HepG2 (cell line): Measurements from ENCODE around the gene TRPC1. TPM values are rescaled to one million over a fixed set of nuclear protein-coding genes. Genes with fewer than 3 reads are reported as not detected.

ENCODE experiments used
- ATAC-seq: fragments of 200-7000 bp; cut with Tn5 transposase; 3 replicates; pipeline ENCODE4 v1.9.1; 2020; ENCODE audit warnings: mild to moderate bottlenecking, moderate library complexity
- BruUV-seq: library from RNA; stranded (reverse); fragments of 400-500 nt; replicated peaks from 2 replicates; lab custom pipeline; 2021; lab: Mats Ljungman, UMichigan
- CTCF ChIA-PET: fragments of 300-600 bp; formaldehyde crosslinking; extraction: SDS; loops from one replicate; lab custom pipeline; 2021; ENCODE audit warnings: low total read pairs, inconsistent platforms, low intra/inter-chr PET ratio; lab: Yijun Ruan, JAX
- POLR2A ChIA-PET: fragments of 350-600 bp; sonication (Branson Sonifier 250); formaldehyde crosslinking; loops from one replicate; lab custom pipeline; 2020; ENCODE audit warnings: antibody characterized with exemption, inconsistent platforms; lab: Yijun Ruan, JAX
- DNase-seq: peaks from one replicate; pipeline ENCODE4 v3.0.0-alpha.2; 2015; ENCODE audit warnings: low spot score
- FAIRE-seq: peaks from 3 replicates; lab custom pipeline; 2011; peaks lifted over from hg19 to GRCh38; lab: Jason Lieb, UNC
- H2AFZ ChIP-seq: one replicate; pipeline ENCODE4 v1.6.1; 2011; ENCODE audit warnings: low read length, inconsistent platforms
- H3K27ac ChIP-seq: fragments of 300-600 bp; 3 replicates; pipeline ENCODE4 v1.8.0; 2011; ENCODE audit warnings: mixed run types, mild to moderate bottlenecking, mixed read lengths, low read length, inconsistent platforms; ENCODE audit not compliant: insufficient read depth; ENCODE audit errors: extremely low read length
- H3K27me3 ChIP-seq, 2 experiments: fragments of 200-600 bp in 1 of 2; 2 replicates in 1 of 2; 3 replicates in 1 of 2; pipeline versions ENCODE4 v1.6.0 to v1.8.0; 2011; ENCODE audit warnings: low read length in 2 of 2, mild to moderate bottlenecking in 2 of 2, moderate library complexity in 2 of 2, inconsistent platforms in 1 of 2; ENCODE audit not compliant: insufficient read depth in 2 of 2, control insufficient read depth in 1 of 2
- H3K36me3 ChIP-seq, 2 experiments: fragments of 200-600 bp in 1 of 2; replicated peaks in 1 of 2; 2 replicates in 1 of 2; 3 replicates in 1 of 2; pipeline versions ENCODE4 v1.5.1 to v1.8.0; 2011; ENCODE audit warnings: low read length in 2 of 2, inconsistent platforms in 1 of 2; ENCODE audit not compliant: insufficient read depth in 2 of 2, control insufficient read depth in 1 of 2
- H3K4me1 ChIP-seq: 2 replicates; pipeline ENCODE4 v1.5.1; 2012; ENCODE audit warnings: low read length, inconsistent platforms; ENCODE audit not compliant: insufficient read depth
- H3K4me2 ChIP-seq: 2 replicates; pipeline ENCODE4 v1.6.0; 2011; ENCODE audit warnings: low read depth, low read length, inconsistent platforms
- H3K4me3 ChIP-seq, 3 experiments: fragments of 200-600 bp in 1 of 3; sonication (generic), shearing (Covaris generic) in 1 of 3; replicated peaks in 1 of 3; 2 replicates each; pipeline ENCODE4 v1.5.1; 2011 to 2016; ENCODE audit warnings: low read length in 3 of 3, inconsistent platforms in 2 of 3, low read depth in 2 of 3, mild to moderate bottlenecking in 2 of 3, control low read depth in 1 of 3, mixed read lengths in 1 of 3; ENCODE audit not compliant: insufficient read depth in 1 of 3
- H3K79me2 ChIP-seq: one replicate; pipeline ENCODE4 v1.6.1; 2011; ENCODE audit warnings: low read length, inconsistent platforms; ENCODE audit not compliant: insufficient read depth
- H3K9ac ChIP-seq: 2 replicates; pipeline ENCODE4 v1.6.0; 2011; ENCODE audit warnings: mild to moderate bottlenecking, low read depth, low read length, inconsistent platforms; ENCODE audit not compliant: insufficient read depth
- H3K9me3 ChIP-seq: 2 replicates; pipeline ENCODE4 v1.5.1; 2012; ENCODE audit warnings: mild to moderate bottlenecking, low read length
- H4K20me1 ChIP-seq: 2 replicates; pipeline ENCODE4 v1.6.0; 2011; ENCODE audit warnings: inconsistent platforms, mild to moderate bottlenecking, low read length, moderate library complexity; ENCODE audit not compliant: insufficient read depth
- AHR ChIP-seq: IDR thresholded peaks from 2 replicates; pipeline ENCODE4 v1.6.1; 2018; ENCODE audit warnings: missing genetic modification reagents, missing compliant biosample characterization
- ASH2L ChIP-seq: fragments of 300-600, 200-600 bp; sonication (generic); IDR thresholded peaks from 2 replicates; pipeline ENCODE4 v1.7.0; 2017; ENCODE audit warnings: low read depth, mild to moderate bottlenecking, moderate library complexity, mixed read lengths, low read length; ENCODE audit not compliant: insufficient read length
- ATF1 ChIP-seq: IDR thresholded peaks from 2 replicates; pipeline ENCODE4 v1.6.1; 2016; ENCODE audit warnings: mild to moderate bottlenecking, control low read depth
- DNMT1 ChIP-seq: sonication (generic); formaldehyde crosslinking; IDR thresholded peaks from 2 replicates; pipeline ENCODE4 v1.5.1; 2020; ENCODE audit warnings: mild to moderate bottlenecking, missing genetic modification reagents
- MIER2 ChIP-seq: IDR thresholded peaks from 2 replicates; pipeline ENCODE4 v1.6.1; 2016; ENCODE audit warnings: missing biosample characterization, missing genetic modification reagents
- NFYB ChIP-seq: sonication (generic); formaldehyde crosslinking; IDR thresholded peaks from 2 replicates; pipeline ENCODE4 v1.4.0; 2020; ENCODE audit warnings: missing genetic modification reagents
- RORA ChIP-seq: sonication (generic); formaldehyde crosslinking; IDR thresholded peaks from 2 replicates; pipeline ENCODE4 v1.5.0; 2020; ENCODE audit warnings: mild to moderate bottlenecking, missing genetic modification reagents, moderate library complexity
- SIX1 ChIP-seq: sonication (generic); formaldehyde crosslinking; IDR thresholded peaks from 2 replicates; pipeline ENCODE4 v1.4.0; 2020; ENCODE audit warnings: missing genetic modification reagents, borderline replicate concordance
- SNAI1 ChIP-seq: sonication (generic); formaldehyde crosslinking; IDR thresholded peaks from 2 replicates; pipeline ENCODE4 v1.5.0; 2020; ENCODE audit warnings: mild to moderate bottlenecking, missing genetic modification reagents, borderline replicate concordance
- TRIM24 ChIP-seq: sonication (generic); formaldehyde crosslinking; IDR thresholded peaks from 2 replicates; pipeline ENCODE4 v1.8.0; 2022; ENCODE audit warnings: mild to moderate bottlenecking, missing genetic modification reagents
- ZFYVE20 ChIP-seq: sonication (generic); formaldehyde crosslinking; IDR thresholded peaks from 2 replicates; pipeline ENCODE4 v1.8.0; 2023; ENCODE audit warnings: low read depth, mild to moderate bottlenecking, moderate library complexity, missing genetic modification reagents, borderline replicate concordance
- ZNF792 ChIP-seq: IDR thresholded peaks from 2 replicates; pipeline ENCODE4 v1.6.1; 2016
- WGBS: methylation state at CpG from one replicate; pipeline ENCODE4 v1.1.6; 2017; ENCODE audit warnings: low lambda C conversion rate; 5-methylcytosine and 5-hydroxymethylcytosine counted together
- in situ Hi-C: cut with HindIII; loops from 2 replicates; pipeline ENCODE4 v1.10.0; 2017; ENCODE audit warnings: low pct_unique_long_range_greater_than_20kb; ENCODE audit not compliant: extremely low pct_ligation_motif_present
- intact Hi-C: fragments of 100-400 bp; cut with micrococcal nuclease; formaldehyde crosslinking; loops from one replicate; pipeline ENCODE4 v1.10.0; 2022; ENCODE audit not compliant: unreplicated experiment
- polyA plus RNA-seq, 8 experiments: library from polyadenylated mRNA; depleted of rRNA in 3 of 8; stranded (reverse) in 7 of 8; unstranded in 1 of 8; fragments of >200 nt; fragmentation: Illumina TruSeq in 4 of 8; extraction: Trizol in 4 of 8; gene quantifications; 2 replicates each; pipeline versions ENCODE4 v1.2.1 to v1.2.3, GENCODE V29; 2011 to 2016; ENCODE audit warnings: low read depth in 4 of 8, missing spikeins in 1 of 8, mixed read lengths in 1 of 8; ENCODE audit not compliant: insufficient read depth in 1 of 8
- total RNA-seq, 5 experiments: library from RNA; depleted of rRNA; stranded (reverse); fragments of >200 nt; fragmentation: Illumina TruSeq; extraction: Trizol; gene quantifications; 2 replicates each; pipeline ENCODE4 v1.2.3, GENCODE V29; 2016; ENCODE audit warnings: low read depth in 1 of 5
- TF ChIP-seq, protein P1 (sequence below): sonication (generic); formaldehyde crosslinking; IDR thresholded peaks from 2 replicates; pipeline ENCODE4 v1.8.0; 2022; ENCODE audit warnings: mild to moderate bottlenecking, missing genetic modification reagents; ENCODE audit not compliant: insufficient replicate concordance
- TF ChIP-seq, protein P2 (sequence below): IDR thresholded peaks from 2 replicates; pipeline ENCODE4 v1.6.1; 2016
- TF ChIP-seq, protein P3 (sequence below): sonication (generic); formaldehyde crosslinking; IDR thresholded peaks from 2 replicates; pipeline ENCODE4 v1.5.0; 2020; ENCODE audit warnings: missing genetic modification reagents, mild to moderate bottlenecking, borderline replicate concordance
- TF ChIP-seq, protein P4 (sequence below): sonication (generic); formaldehyde crosslinking; IDR thresholded peaks from 2 replicates; pipeline ENCODE4 v1.4.0; 2020; ENCODE audit warnings: missing genetic modification reagents

The TRPC1 gene
- total and polyA plus RNA-seq, 2 of the 13 experiments (the other 11 are each of a cell fraction or from before 2014, with no cell fraction given) = 10.8 to 13.1 TPM

DNA sequence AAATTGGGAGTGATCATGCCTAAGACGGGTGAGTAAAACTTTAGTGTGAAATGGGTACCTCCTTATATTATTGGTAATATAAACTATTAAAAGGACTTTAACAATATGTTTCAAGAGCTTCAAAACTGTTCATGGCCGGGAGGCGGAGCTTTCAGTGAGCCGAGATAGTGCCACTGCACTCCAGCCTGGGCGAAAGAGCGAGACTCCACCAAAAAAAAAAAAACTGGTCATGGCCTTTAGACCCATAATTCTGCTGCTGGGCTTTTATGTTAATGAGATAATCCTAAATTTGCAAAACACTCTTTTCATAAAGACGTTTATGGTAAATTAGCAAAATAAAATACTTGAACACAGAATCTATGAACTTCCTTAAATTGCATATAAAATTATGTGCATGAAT lies 22.8 kb downstream of the TRPC1 start:
- Histone ChIP-seq H3K9ac (no peak overlapping the region), H3K79me2 (peaks cover 3% of the 10 kb centered on the region), H3K4me2 (no peak overlapping the region), H3K4me3 (no peak overlapping the region), H4K20me1 (no peaks in the 10 kb centered on the region), H3K4me1 (peaks cover 5% of the 10 kb centered on the region; the same call in 1 of the 2 replicates), H3K27ac (no peak overlapping the region), H3K9me3 (no peaks in the 10 kb centered on the region), H3K27me3 (no peaks in the 10 kb centered on the region), H3K36me3 (0 out of 5 replicates have a peak, but pooled peaks cover 0 to 7% of the 10 kb centered on the region in 2 experiments), H2AFZ (no peak overlapping the region)
- intact Hi-C loops = no loop called here
- POLR2A ChIA-PET = no interaction called here
- WGBS = 95% methylated on average over 7 of the region's 7 CpGs
- DNase-seq (no peak), FAIRE-seq (no peak), ATAC-seq (no peak)
- BruUV-seq = no TSS peak
- in situ Hi-C loops = no loop called here
- CTCF ChIA-PET = no interaction called here
- TF ChIP-seq DNMT1 (CRISPR knock-in tag) (no peak), MIER2 (CRISPR knock-in tag) (no peak), RORA (CRISPR knock-in tag) (no peak), ASH2L (no peak), TRIM24 (CRISPR knock-in tag) (no peak), AHR (CRISPR knock-in tag) (no peak), ZFYVE20 (CRISPR knock-in tag) (no peak), ATF1 (CRISPR knock-in tag) (no peak), ZNF792 (CRISPR knock-in tag) (no peak), NFYB (CRISPR knock-in tag) (no peak), SNAI1 (CRISPR knock-in tag) (no peak), SIX1 (no peak)
- TF ChIP-seq, protein P1, sequence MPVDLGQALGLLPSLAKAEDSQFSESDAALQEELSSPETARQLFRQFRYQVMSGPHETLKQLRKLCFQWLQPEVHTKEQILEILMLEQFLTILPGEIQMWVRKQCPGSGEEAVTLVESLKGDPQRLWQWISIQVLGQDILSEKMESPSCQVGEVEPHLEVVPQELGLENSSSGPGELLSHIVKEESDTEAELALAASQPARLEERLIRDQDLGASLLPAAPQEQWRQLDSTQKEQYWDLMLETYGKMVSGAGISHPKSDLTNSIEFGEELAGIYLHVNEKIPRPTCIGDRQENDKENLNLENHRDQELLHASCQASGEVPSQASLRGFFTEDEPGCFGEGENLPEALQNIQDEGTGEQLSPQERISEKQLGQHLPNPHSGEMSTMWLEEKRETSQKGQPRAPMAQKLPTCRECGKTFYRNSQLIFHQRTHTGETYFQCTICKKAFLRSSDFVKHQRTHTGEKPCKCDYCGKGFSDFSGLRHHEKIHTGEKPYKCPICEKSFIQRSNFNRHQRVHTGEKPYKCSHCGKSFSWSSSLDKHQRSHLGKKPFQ = no peak
- TF ChIP-seq, protein P2, sequence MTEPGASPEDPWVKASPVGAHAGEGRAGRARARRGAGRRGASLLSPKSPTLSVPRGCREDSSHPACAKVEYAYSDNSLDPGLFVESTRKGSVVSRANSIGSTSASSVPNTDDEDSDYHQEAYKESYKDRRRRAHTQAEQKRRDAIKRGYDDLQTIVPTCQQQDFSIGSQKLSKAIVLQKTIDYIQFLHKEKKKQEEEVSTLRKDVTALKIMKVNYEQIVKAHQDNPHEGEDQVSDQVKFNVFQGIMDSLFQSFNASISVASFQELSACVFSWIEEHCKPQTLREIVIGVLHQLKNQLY (CRISPR knock-in tag) = no peak
- TF ChIP-seq, protein P3, sequence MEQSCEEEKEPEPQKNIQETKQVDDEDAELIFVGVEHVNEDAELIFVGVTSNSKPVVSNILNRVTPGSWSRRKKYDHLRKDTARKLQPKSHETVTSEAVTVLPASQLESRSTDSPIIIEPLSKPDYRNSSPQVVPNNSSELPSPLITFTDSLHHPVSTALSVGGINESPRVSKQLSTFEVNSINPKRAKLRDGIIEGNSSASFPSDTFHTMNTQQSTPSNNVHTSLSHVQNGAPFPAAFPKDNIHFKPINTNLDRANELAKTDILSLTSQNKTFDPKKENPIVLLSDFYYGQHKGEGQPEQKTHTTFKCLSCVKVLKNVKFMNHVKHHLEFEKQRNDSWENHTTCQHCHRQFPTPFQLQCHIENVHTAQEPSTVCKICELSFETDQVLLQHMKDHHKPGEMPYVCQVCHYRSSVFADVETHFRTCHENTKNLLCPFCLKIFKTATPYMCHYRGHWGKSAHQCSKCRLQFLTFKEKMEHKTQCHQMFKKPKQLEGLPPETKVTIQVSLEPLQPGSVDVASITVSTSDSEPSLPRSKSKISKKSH (CRISPR knock-in tag) = no peak
- TF ChIP-seq, protein P4, sequence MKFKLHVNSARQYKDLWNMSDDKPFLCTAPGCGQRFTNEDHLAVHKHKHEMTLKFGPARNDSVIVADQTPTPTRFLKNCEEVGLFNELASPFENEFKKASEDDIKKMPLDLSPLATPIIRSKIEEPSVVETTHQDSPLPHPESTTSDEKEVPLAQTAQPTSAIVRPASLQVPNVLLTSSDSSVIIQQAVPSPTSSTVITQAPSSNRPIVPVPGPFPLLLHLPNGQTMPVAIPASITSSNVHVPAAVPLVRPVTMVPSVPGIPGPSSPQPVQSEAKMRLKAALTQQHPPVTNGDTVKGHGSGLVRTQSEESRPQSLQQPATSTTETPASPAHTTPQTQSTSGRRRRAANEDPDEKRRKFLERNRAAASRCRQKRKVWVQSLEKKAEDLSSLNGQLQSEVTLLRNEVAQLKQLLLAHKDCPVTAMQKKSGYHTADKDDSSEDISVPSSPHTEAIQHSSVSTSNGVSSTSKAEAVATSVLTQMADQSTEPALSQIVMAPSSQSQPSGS (CRISPR knock-in tag) = no peak
